Parathyroid adenoma (tissue), 2 donors: ENCODE data around the gene SMCO4.
"Not testable (repeated sequence)": the region's sequence is repeated elsewhere in the genome, so short reads cannot be mapped to it uniquely, and the experiment has no call there.

Experiments used
- H2AFZ ChIP-seq: fragments of 300-600 bp; sonication (generic); one replicate; pipeline ENCODE4 v1.7.0; 2017; ENCODE audit warnings: antibody characterized with exemption, mild to moderate bottlenecking
- H3K27ac ChIP-seq: fragments of 300-600 bp; sonication (generic); one replicate; pipeline ENCODE4 v1.7.0; 2017
- H3K27me3 ChIP-seq: fragments of 300-600 bp; sonication (generic); one replicate; pipeline ENCODE4 v1.7.0; 2017; ENCODE audit warnings: low read length; ENCODE audit not compliant: control insufficient read depth, insufficient read depth
- H3K36me3 ChIP-seq: fragments of 300-600 bp; sonication (generic); one replicate; pipeline ENCODE4 v1.7.0; 2017; ENCODE audit warnings: low read length; ENCODE audit not compliant: control insufficient read depth, insufficient read depth
- H3K4me1 ChIP-seq: fragments of 300-600 bp; sonication (generic); one replicate; pipeline ENCODE4 v1.7.0; 2017; ENCODE audit warnings: control low read depth
- H3K4me2 ChIP-seq: fragments of 300-600 bp; sonication (generic); one replicate; pipeline ENCODE4 v1.7.0; 2017; ENCODE audit warnings: low read length
- H3K4me3 ChIP-seq: fragments of 300-600 bp; sonication (generic); one replicate; pipeline ENCODE4 v1.7.0; 2017; ENCODE audit warnings: low read depth, low read length
- H3K79me2 ChIP-seq: fragments of 300-600 bp; sonication (generic); one replicate; pipeline ENCODE4 v1.7.0; 2017; ENCODE audit warnings: control low read depth
- H3K9ac ChIP-seq: fragments of 300-600 bp; sonication (generic); one replicate; pipeline ENCODE4 v1.7.0; 2017; ENCODE audit warnings: mild to moderate bottlenecking
- H3K9me3 ChIP-seq: fragments of 300-600 bp; sonication (generic); one replicate; pipeline ENCODE4 v1.7.0; 2017; ENCODE audit warnings: low read length; ENCODE audit not compliant: control insufficient read depth
- CTCF ChIP-seq: fragments of 300-600 bp; sonication (generic); IDR thresholded peaks from one replicate; pipeline ENCODE4 v1.7.0; 2017; ENCODE audit warnings: antibody characterized with exemption, mild to moderate bottlenecking
- donor health status: primary hyperparathyroidism.

The SMCO4 gene

GRCh38 chr11:93585758-93586157 is 42.6 kb upstream of the SMCO4 start:
- H3K27me3 ChIP-seq: no peaks in the 10 kb centered on the region
- no peaks in the 10 kb centered on the region for H3K79me2 ChIP-seq
- no peak overlapping the region for H3K27ac ChIP-seq
- TF ChIP-seq CTCF: no peak
- no peaks in the 10 kb centered on the region for H3K4me1 ChIP-seq
- H2AFZ ChIP-seq: no peak overlapping the region
- H3K9me3 ChIP-seq: no peaks in the 10 kb centered on the region
- no peak overlapping the region for H3K9ac ChIP-seq
- no peak overlapping the region for H3K4me3 ChIP-seq
- H3K4me2 ChIP-seq: no peak overlapping the region
- no peaks in the 10 kb centered on the region for H3K36me3 ChIP-seq

GRCh38 chr11:93583490-93583889 is 40.3 kb upstream of the SMCO4 start:
- Histone ChIP-seq H3K4me3 (no peak overlapping the region), H3K4me2 (no peak overlapping the region), H3K27me3 (no peaks in the 10 kb centered on the region), H2AFZ (no peak overlapping the region), H3K36me3 (no peaks in the 10 kb centered on the region), H3K9me3 (no peaks in the 10 kb centered on the region), H3K4me1 (no peaks in the 10 kb centered on the region), H3K9ac (no peak overlapping the region), H3K27ac (no peak overlapping the region), H3K79me2 (no peaks in the 10 kb centered on the region)
- no peak for TF ChIP-seq CTCF

GRCh38 chr11:93579187-93579751 is 36.1 kb upstream of the SMCO4 start:
- Histone ChIP-seq H3K27ac (no peak overlapping the region), H3K27me3 (no peaks in the 10 kb centered on the region), H3K4me3 (no peak overlapping the region), H3K9me3 (no peaks in the 10 kb centered on the region), H3K4me1 (no peaks in the 10 kb centered on the region), H3K36me3 (no peaks in the 10 kb centered on the region), H2AFZ (no peak overlapping the region), H3K79me2 (no peaks in the 10 kb centered on the region), H3K4me2 (no peak overlapping the region), H3K9ac (no peak overlapping the region)
- no peak for TF ChIP-seq CTCF

- Histone ChIP-seq H3K9ac (no peak overlapping the region), H3K27me3 (no peaks in the 10 kb centered on the region), H2AFZ (no peak overlapping the region), H3K27ac (no peak overlapping the region), H3K4me1 (no peaks in the 10 kb centered on the region), H3K36me3 (no peaks in the 10 kb centered on the region), H3K79me2 (no peaks in the 10 kb centered on the region), H3K4me3 (no peak overlapping the region), H3K4me2 (no peak overlapping the region), H3K9me3 (no peaks in the 10 kb centered on the region)
- TF ChIP-seq CTCF: no peak
These were observed 34.1 kb upstream of the SMCO4 start for GRCh38 chr11:93577286-93577685.

GRCh38 chr11:93576870-93577269 is 33.7 kb upstream of the SMCO4 start:
- not testable (repeated sequence) for H3K4me1 ChIP-seq, H3K9ac ChIP-seq, H3K36me3 ChIP-seq, H3K27ac ChIP-seq, H3K9me3 ChIP-seq, H3K4me3 ChIP-seq, H2AFZ ChIP-seq, H3K27me3 ChIP-seq, H3K79me2 ChIP-seq, H3K4me2 ChIP-seq
